ENCODE results near the gene ZBTB20.

- no peak for TF ChIP-seq MAX (IDR thresholded peaks at IDR 0.05; ENCODE audit: low read depth)
- no peak for TF ChIP-seq CTCF (IDR thresholded peaks at IDR 0.05)
- no peak for TF ChIP-seq IRF3 (IDR thresholded peaks at IDR 0.05; ENCODE audit: low read depth, low read length)
- TF ChIP-seq RAD21 (IDR thresholded peaks at IDR 0.05; ENCODE audit: low read length): no peak
Observed at GRCh38 chr3:114418107-114418506, 729.0 kb downstream of the ZBTB20 start.

All from SK-N-SH (cell line).